Peyer's patch (tissue), 4 donors: ENCODE measurements around the gene DCC. TPM values are rescaled to one million over a fixed set of nuclear protein-coding genes. Genes with fewer than 3 reads are reported as not detected.

Source experiments
- DNase-seq, 3 donors: peaks; one replicate each; pipeline ENCODE4 v3.0.0-alpha.2; 2017 to 2019
- H3K27ac ChIP-seq, 4 donors: fragments of 200-600 bp; sonication (generic); one replicate each; pipeline ENCODE4 v1.5.1; 2016 to 2019
- H3K27me3 ChIP-seq, 2 donors: fragments of 200-600 bp; sonication (generic); one replicate each; pipeline ENCODE4 v1.5.1; 2019
- H3K36me3 ChIP-seq, 3 donors: fragments of 200-600 bp; sonication (generic); one replicate each; pipeline ENCODE4 v1.5.1; 2016 to 2019
- H3K4me1 ChIP-seq, 4 donors: fragments of 200-600 bp; sonication (generic); one replicate each; pipeline ENCODE4 v1.5.1; 2016 to 2019
- H3K4me3 ChIP-seq, 4 donors: fragments of 200-600 bp; sonication (generic); 1 replicate in 3 of 4; 2 replicates in 1 of 4; pipeline ENCODE4 v1.5.1; 2016 to 2019; ENCODE audit warnings: mild to moderate bottlenecking in 1 of 4
- H3K9me3 ChIP-seq, 4 donors: fragments of 200-600 bp; sonication (generic); one replicate each; pipeline ENCODE4 v1.5.1; 2016 to 2019; ENCODE audit warnings: mild to moderate bottlenecking in 1 of 4
- CTCF ChIP-seq, 6 experiments: fragments of 450-650 bp in 4 of 6; fragments of 200-600 bp in 2 of 6; sonication (generic) in 1 of 6; IDR thresholded peaks; one replicate each; pipeline ENCODE4 v1.5.1; 2017 to 2019; ENCODE audit warnings: antibody characterized with exemption in 6 of 6, mild to moderate bottlenecking in 3 of 6, moderate library complexity in 1 of 6
- POLR2A ChIP-seq, 2 donors: fragments of 450-650 bp; IDR thresholded peaks; one replicate each; pipeline ENCODE4 v1.5.1; 2017; ENCODE audit warnings: antibody characterized with exemption in 2 of 2, mild to moderate bottlenecking in 2 of 2, moderate library complexity in 2 of 2
- total RNA-seq, 4 donors: library from RNA; depleted of rRNA; stranded (reverse); fragments of >200 nt; gene quantifications; one replicate each; pipeline ENCODE4 v1.1.0, GENCODE V29; 2016

Gene DCC
- total RNA-seq, 4 donors from 2014 or later: 0.13 TPM; not detected in 3

GRCh38 chr18:52748343-52748742 is 408.3 kb downstream of the DCC start:
- H3K9me3 ChIP-seq: no peaks in the 10 kb centered on the region
- no peak for DNase-seq
- no peaks in the 10 kb centered on the region for H3K4me1 ChIP-seq
- no peak overlapping the region for H3K4me3 ChIP-seq
- no peak overlapping the region for H3K27ac ChIP-seq
- H3K36me3 ChIP-seq: no peaks in the 10 kb centered on the region
- TF ChIP-seq POLR2A (IDR thresholded peaks at IDR 0.05): no peak
- TF ChIP-seq CTCF (IDR thresholded peaks at IDR 0.05): no peak
- H3K27me3 ChIP-seq: no peaks in the 10 kb centered on the region

DNA sequence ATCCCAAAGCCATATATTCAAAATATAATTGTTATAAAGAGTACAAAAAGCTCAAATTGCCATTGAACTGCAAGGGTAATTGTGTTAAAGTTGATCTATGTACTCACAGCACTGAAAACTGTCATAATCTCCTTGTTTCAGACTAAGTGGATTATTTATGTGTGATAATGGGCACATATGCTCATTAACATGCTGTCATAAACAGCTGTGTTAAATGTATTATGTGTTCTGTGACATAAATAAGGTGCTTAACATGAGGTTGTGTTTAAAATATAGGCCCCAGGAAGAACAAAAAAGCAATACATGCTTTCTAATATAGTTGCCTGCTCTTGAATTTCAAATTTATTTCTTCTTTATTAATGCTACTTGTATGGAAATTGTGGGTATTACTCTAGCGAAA is 409.5 kb downstream of the DCC start:
- Histone ChIP-seq H3K27ac (no peak overlapping the region), H3K4me1 (no peaks in the 10 kb centered on the region), H3K9me3 (no peaks in the 10 kb centered on the region), H3K4me3 (no peak overlapping the region), H3K27me3 (no peaks in the 10 kb centered on the region), H3K36me3 (no peaks in the 10 kb centered on the region)
- DNase-seq: no peak
- TF ChIP-seq CTCF (IDR thresholded peaks at IDR 0.05): no peak
- TF ChIP-seq POLR2A (IDR thresholded peaks at IDR 0.05): no peak

DNA sequence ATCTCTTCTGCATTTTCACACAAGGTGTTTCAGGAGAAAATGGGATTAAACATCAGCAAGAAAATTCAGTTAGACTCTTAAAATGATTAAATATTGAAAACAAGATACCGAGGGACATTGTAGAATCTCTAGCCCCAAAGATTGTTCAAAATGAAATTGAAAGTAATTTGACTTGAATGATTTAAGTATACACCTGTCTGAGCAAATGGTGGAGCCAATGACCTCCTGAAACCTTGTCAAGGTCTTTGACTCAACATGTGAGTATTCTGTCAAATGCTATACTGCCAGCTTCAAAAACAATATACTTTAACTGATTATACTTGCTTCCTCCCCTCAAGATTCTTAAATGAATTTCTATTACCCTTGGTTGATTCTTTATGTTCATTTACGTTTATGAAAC is 411.0 kb downstream of the DCC start:
- H3K27ac ChIP-seq: no peak overlapping the region
- H3K27me3 ChIP-seq: no peaks in the 10 kb centered on the region
- DNase-seq: no peak
- no peaks in the 10 kb centered on the region for H3K9me3 ChIP-seq
- no peaks in the 10 kb centered on the region for H3K36me3 ChIP-seq
- H3K4me1 ChIP-seq: no peaks in the 10 kb centered on the region
- TF ChIP-seq POLR2A (IDR thresholded peaks at IDR 0.05) (no peak), CTCF (IDR thresholded peaks at IDR 0.05) (no peak)
- no peak overlapping the region for H3K4me3 ChIP-seq

- no peak for DNase-seq
- Histone ChIP-seq H3K4me3 (no peak overlapping the region), H3K4me1 (no peaks in the 10 kb centered on the region), H3K27ac (no peak overlapping the region), H3K27me3 (no peaks in the 10 kb centered on the region), H3K9me3 (no peaks in the 10 kb centered on the region), H3K36me3 (no peaks in the 10 kb centered on the region)
- no peak for TF ChIP-seq POLR2A (IDR thresholded peaks at IDR 0.05)
- no peak for TF ChIP-seq CTCF (IDR thresholded peaks at IDR 0.05)
Measured at GRCh38 chr18:52764316-52764715, 424.3 kb downstream of the DCC start.

DNA sequence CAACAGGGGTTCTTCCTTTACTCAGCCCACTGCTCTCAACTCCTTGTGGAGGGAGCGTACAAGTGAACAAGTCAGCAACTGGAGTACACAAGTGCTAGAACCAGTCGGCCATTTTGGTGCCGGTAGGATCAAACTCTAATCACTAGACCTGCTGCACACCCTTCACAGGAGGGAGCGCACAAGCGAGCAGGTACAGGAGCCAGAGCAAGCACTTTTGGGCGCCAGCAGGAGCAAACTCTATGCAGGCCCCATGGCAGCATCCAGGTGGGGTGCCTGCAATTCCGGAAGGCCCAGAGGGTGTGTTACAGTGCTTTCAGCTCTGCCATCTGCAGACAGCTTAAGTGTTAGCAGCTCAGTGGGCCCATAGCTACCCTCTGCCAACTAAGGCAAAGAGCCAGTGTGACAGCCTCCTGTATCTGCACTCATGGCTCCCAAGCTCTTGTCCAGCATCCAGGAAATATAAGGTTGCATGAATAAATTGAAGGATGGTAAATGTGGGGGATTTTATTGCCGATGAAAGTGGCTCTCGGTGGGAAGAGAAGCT is 426.1 kb downstream of the DCC start:
- Histone ChIP-seq H3K9me3 (no peaks in the 10 kb centered on the region), H3K36me3 (no peaks in the 10 kb centered on the region), H3K4me3 (no peak overlapping the region), H3K4me1 (no peaks in the 10 kb centered on the region), H3K27ac (no peak overlapping the region), H3K27me3 (no peaks in the 10 kb centered on the region)
- TF ChIP-seq CTCF (IDR thresholded peaks at IDR 0.05): no peak
- no peak for TF ChIP-seq POLR2A (IDR thresholded peaks at IDR 0.05)
- DNase-seq: no peak

DNA sequence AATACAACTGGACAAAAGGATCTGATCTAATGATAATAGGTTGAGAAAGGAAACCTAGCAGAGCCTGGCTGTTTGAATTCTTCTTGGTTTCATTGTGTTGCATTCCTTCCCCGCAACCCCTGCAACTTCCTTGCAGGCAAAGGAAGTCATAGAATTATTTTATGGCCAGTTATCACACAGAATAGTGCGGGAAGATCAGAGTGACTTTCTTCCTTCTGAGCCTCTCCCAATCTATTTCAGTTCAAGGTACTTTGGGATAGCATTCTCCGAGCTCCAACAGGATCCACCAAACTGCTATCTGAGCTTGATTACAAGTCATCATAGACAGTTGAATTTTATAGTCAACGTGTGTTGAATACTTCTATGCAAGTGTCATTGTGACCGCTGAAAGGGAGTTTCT is 441.1 kb downstream of the DCC start:
- H3K4me3 ChIP-seq: no peak overlapping the region
- no peak for DNase-seq
- H3K4me1 ChIP-seq: no peaks in the 10 kb centered on the region
- H3K27me3 ChIP-seq: no peaks in the 10 kb centered on the region
- TF ChIP-seq POLR2A (IDR thresholded peaks at IDR 0.05) (no peak), CTCF (IDR thresholded peaks at IDR 0.05) (no peak)
- H3K36me3 ChIP-seq: no peaks in the 10 kb centered on the region
- H3K9me3 ChIP-seq: no peaks in the 10 kb centered on the region
- no peak overlapping the region for H3K27ac ChIP-seq
